ENCODE results near the gene GLRX5. TPM values are rescaled to one million over a fixed set of nuclear protein-coding genes. Genes with fewer than 3 reads are reported as not detected.
"Not testable (repeated sequence)": the region's sequence is repeated elsewhere in the genome, so short reads cannot be mapped to it uniquely, and the experiment has no call there.

The GLRX5 gene
- total RNA-seq, 2 experiments from 2014 or later, result 37.9 to 44.1 TPM

DNA sequence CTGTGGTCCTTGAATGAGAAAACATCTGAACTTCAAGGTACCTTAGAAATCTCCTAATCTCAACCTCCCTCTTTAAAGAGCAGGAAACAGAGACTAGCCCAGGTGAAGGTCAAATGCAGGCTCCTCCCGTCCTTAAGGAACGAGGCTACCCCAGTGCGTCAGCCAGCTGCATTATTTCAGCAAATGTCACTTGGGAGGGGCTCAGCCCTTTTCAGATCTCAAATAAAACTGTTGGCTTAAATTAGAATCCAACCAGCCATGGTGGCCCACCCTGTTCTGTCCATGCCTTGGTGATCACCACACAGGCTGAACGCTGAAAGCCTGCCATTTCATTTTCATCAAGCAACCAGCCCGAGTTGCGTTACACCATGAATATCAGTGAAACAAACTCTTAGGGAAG, 25.4 kb upstream of the GLRX5 start:
- peaks cover 67% of the 10 kb centered on the region for H3K4me1 Mint-ChIP-seq
- intact Hi-C loops (cut with DNase I, micrococcal nuclease), result no loop called here
- H3K36me3 Mint-ChIP-seq (ENCODE audit: low read depth), result peaks cover 32% of the 10 kb centered on the region
- ATAC-seq, result no peak
- POLR2A ChIA-PET, result no interaction called here
- no peaks in the 10 kb centered on the region for H3K9me3 Mint-ChIP-seq (ENCODE audit: low read depth)
- no peak overlapping the region for H3K27ac Mint-ChIP-seq
- CTCF ChIA-PET, result interaction anchor here (0.8 to 1.1 kb wide), 2 partner anchors 41 to 65 kb away, joined by 3 to 5 read pairs; no protein-coding TSS in a partner anchor
- no peak overlapping the region for H3K4me3 Mint-ChIP-seq
- DNase-seq, result no peak
- H3K27me3 Mint-ChIP-seq, result no peaks in the 10 kb centered on the region

DNA sequence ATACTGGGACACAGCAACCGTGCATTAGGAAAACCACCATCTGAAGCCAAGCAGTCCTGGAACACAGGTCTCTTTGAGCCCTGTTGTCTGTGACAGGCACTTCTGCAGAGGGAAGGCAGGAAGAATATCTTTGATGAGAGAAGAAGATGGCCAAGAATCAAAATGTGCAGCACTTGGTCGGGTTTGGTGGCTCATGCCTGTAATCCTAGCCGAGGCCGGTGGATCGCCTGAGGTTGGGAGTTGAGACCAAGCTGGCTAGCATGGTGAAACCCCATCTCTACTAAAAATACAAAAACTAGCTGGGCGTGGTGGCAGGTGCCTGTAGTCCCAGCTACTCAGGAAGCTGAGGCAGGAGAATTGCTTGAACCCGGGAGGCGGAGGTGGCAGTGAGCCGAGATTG, 24.5 kb upstream of the GLRX5 start:
- H3K27ac Mint-ChIP-seq; POLR2A ChIA-PET; H3K27me3 Mint-ChIP-seq; H3K9me3 Mint-ChIP-seq (ENCODE audit: low read depth); H3K4me3 Mint-ChIP-seq; ATAC-seq; DNase-seq; intact Hi-C loops (cut with DNase I, micrococcal nuclease): not testable (repeated sequence)
- peaks cover 65% of the 10 kb centered on the region for H3K4me1 Mint-ChIP-seq
- H3K36me3 Mint-ChIP-seq (ENCODE audit: low read depth), result peaks cover 34% of the 10 kb centered on the region
- CTCF ChIA-PET, result interaction anchor here (1.2 kb wide), 1 partner anchor 66 kb away, joined by 3 read pairs; no protein-coding TSS in a partner anchor

DNA sequence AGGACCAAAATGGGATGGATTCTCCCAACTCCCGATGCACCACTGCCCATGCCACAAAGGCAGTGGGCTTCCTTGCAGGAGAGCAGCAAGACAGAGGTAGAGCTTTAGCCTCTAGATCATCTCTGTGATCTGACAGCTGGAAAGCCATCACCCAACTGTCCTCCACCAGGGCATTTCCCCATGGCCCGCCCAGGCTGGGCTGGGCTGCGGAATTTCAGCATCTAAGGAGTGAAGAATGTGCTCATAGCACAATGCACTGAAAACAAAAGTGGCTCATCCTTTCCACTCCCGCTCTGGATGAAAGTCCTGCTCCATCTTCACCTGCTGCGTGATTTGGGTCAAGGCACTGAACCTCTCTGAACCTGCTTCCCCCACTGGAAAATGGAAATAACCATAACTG, 24.0 kb upstream of the GLRX5 start:
- ChIA-PET POLR2A (interaction anchor here (0.6 kb wide), 1 partner anchor 17 kb away, joined by 5 read pairs; no protein-coding TSS in a partner anchor), CTCF (interaction anchor here (0.7 to 1.2 kb wide), 3 partner anchors 33 to 67 kb away, joined by 3 read pairs; no protein-coding TSS in a partner anchor)
- H3K4me3 Mint-ChIP-seq, result no peak overlapping the region
- intact Hi-C loops (cut with DNase I, micrococcal nuclease), result no loop called here
- DNase-seq (no peak), ATAC-seq (no peak)
- no peaks in the 10 kb centered on the region for H3K27me3 Mint-ChIP-seq
- H3K9me3 Mint-ChIP-seq (ENCODE audit: low read depth), result no peaks in the 10 kb centered on the region
- no peak overlapping the region for H3K27ac Mint-ChIP-seq
- peaks cover 65% of the 10 kb centered on the region for H3K4me1 Mint-ChIP-seq
- peaks cover 32% of the 10 kb centered on the region for H3K36me3 Mint-ChIP-seq (ENCODE audit: low read depth)

DNA sequence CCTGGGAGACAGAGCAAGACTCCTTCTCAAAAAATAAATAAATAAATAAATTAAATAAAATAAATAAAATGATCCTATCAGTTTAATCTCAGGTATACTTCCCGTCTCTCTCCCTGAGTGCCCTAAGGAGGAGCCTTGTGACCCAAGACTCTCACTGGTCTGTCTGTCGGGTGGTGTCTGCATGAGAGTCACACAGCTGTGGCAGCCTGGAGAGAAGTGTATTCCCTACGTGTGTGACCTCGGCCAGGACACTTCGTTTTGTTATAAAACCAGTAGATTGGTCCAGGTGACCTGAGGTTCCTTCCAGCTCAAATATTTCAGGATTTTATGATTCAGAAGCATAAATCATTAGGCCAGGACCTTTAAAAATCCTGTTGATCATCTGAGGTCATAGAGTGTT, 23.2 kb upstream of the GLRX5 start:
- Mint-ChIP-seq H3K27ac (peak overlapping the region; percentile 25), H3K4me1 (peaks cover 60% of the 10 kb centered on the region), H3K4me3 (no peak overlapping the region), H3K36me3 (ENCODE audit: low read depth) (peaks cover 24% of the 10 kb centered on the region), H3K9me3 (ENCODE audit: low read depth) (no peaks in the 10 kb centered on the region), H3K27me3 (no peaks in the 10 kb centered on the region)
- no peak for ATAC-seq
- no peak for DNase-seq
- intact Hi-C loops (cut with DNase I, micrococcal nuclease), result no loop called here
- POLR2A ChIA-PET, result no interaction called here
- CTCF ChIA-PET, result interaction anchor here (0.7 to 2.6 kb wide), 4 partner anchors 13 to 66 kb away, joined by 3 to 13 read pairs (median 3); no protein-coding TSS in a partner anchor

DNA sequence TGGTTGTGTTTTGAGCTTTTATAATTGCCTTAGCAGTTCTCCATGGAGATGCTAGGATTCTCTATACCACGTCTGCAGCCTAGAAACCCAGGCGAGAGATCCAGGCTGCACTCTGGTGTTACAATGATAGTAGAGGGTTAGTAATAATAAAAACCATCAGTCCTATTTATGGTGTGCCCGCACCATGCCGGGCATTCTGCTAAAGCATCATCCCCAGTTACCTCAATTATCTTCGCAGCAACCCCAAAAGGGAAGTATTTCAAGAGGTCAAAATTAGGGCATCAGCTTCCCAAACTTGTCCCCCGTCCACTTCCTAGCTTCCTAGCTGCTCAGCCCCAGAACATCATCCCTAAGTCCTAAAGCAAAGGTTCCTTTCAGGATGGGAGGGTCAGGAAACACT, 21.6 kb upstream of the GLRX5 start:
- H3K9me3 Mint-ChIP-seq (ENCODE audit: low read depth), result no peaks in the 10 kb centered on the region
- peak overlapping the region; percentile 29 for H3K27ac Mint-ChIP-seq
- CTCF ChIA-PET, result interaction anchor here (0.6 to 2.6 kb wide), 4 partner anchors 10 to 71 kb away, joined by 3 to 13 read pairs (median 6); no protein-coding TSS in a partner anchor
- ATAC-seq (no peak), DNase-seq (no peak)
- H3K27me3 Mint-ChIP-seq, result no peaks in the 10 kb centered on the region
- intact Hi-C loops (cut with DNase I, micrococcal nuclease), result no loop called here
- H3K4me1 Mint-ChIP-seq, result peaks cover 60% of the 10 kb centered on the region
- peaks cover 14% of the 10 kb centered on the region for H3K36me3 Mint-ChIP-seq (ENCODE audit: low read depth)
- H3K4me3 Mint-ChIP-seq, result no peak overlapping the region
- POLR2A ChIA-PET, result interaction anchor here (0.7 kb wide), 1 partner anchor 23 kb away, joined by 4 read pairs; no protein-coding TSS in a partner anchor

DNA sequence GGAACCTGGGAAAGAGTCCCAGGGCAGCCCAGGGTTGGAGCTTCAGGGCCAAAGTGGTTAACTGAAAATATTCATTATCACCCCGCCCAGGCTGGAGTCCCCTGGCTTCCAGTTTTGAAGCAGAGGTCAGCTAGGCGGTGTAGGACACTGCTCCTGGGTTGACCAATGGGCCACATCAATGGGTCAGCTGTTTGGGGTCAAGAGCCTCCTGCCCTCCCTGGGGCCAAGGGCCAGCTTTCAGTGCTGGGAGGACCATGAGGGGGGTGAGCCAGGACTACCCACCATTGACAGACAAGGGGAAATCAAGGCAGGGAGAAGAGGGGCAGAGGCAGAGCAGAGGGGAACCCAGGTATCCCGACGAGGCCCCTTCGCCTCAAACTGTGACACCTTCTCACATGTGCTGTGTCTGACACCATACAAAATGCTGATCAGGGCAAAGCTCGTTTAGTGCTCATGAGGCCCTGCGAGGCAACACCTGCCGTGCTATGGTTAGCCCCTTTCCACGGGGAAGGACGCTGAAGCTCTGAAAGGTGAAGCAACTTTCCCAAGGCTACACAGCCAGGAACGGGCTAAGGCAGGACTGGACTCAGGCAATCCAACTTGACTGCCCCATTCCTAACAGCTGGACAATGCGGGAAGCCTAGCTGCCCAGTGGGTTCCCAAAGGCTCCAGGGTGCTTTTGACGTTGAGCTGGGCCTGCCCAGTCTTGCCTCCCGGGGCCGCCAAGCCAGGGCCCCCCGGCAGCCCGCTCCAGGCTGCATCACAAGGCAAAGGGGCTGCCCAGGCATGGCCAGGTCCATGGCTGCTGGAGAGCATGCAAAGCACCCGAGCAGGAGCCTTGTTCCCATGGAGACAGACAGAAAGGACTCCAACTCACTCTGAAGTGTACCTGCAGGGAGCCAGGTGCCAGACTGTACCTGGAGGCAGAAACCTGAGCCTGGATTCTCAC, 20.4 kb upstream of the GLRX5 start:
- intact Hi-C loops (cut with DNase I, micrococcal nuclease), result loop anchor here in 1 of 2 experiments (5.0 kb wide), 3 partner anchors 357 to 1122 kb away; partner anchors contain the start of genes ATG2B, DICER1 and GSKIP
- peaks cover 65% of the 10 kb centered on the region for H3K4me1 Mint-ChIP-seq
- ATAC-seq, result no peak
- H3K4me3 Mint-ChIP-seq, result peak overlapping the region; percentile 87
- peak overlapping the region; percentile 64 for H3K27ac Mint-ChIP-seq
- POLR2A ChIA-PET, result interaction anchor here (0.6 to 0.8 kb wide), 2 partner anchors 9 kb away, joined by 3 read pairs; no protein-coding TSS in a partner anchor
- no peaks in the 10 kb centered on the region for H3K27me3 Mint-ChIP-seq
- peaks cover 13% of the 10 kb centered on the region for H3K36me3 Mint-ChIP-seq (ENCODE audit: low read depth)
- DNase-seq, result no peak
- CTCF ChIA-PET, result interaction anchor here (0.6 to 3.0 kb wide), 6 partner anchors 12 to 116 kb away, joined by 3 to 16 read pairs (median 4); no protein-coding TSS in a partner anchor
- H3K9me3 Mint-ChIP-seq (ENCODE audit: low read depth), result no peaks in the 10 kb centered on the region

DNA sequence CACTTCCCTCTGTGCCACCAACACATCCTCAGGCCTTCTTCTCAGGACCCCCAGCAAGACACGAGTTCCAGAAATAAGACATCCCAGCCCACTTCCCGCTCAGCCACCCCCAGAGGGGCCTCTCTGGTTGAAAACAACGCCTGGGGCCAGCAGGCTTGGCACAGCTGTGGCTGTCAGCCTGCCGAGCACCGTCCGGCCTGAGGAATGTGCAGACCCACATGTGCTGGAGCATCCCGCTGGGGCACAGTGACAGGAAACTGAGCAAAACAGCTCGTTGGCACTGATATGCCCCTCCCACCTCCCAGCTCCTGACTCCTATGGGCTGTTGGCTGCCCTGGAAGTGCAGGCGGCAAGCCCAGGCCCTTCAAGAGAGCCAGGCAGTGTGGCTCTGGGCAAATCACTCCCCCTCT, 19.8 kb upstream of the GLRX5 start:
- POLR2A ChIA-PET, result interaction anchor here (0.6 kb wide), 1 partner anchor 9 kb away, joined by 3 read pairs; no protein-coding TSS in a partner anchor
- ATAC-seq (no peak), DNase-seq (peak; percentile 38)
- Mint-ChIP-seq H3K27me3 (no peaks in the 10 kb centered on the region), H3K9me3 (ENCODE audit: low read depth) (no peaks in the 10 kb centered on the region), H3K4me1 (peaks cover 66% of the 10 kb centered on the region), H3K36me3 (ENCODE audit: low read depth) (peaks cover 8% of the 10 kb centered on the region), H3K27ac (peak overlapping the region; percentile 64), H3K4me3 (peak overlapping the region; percentile 87)
- CTCF ChIA-PET, result interaction anchor here (0.9 to 3.0 kb wide), 7 partner anchors 12 to 73 kb away, joined by 3 to 16 read pairs (median 4); no protein-coding TSS in a partner anchor
- intact Hi-C loops (cut with DNase I, micrococcal nuclease), result loop anchor here in 1 of 2 experiments (5.0 kb wide), 3 partner anchors 358 to 1123 kb away; partner anchors contain the start of genes ATG2B, DICER1 and GSKIP

DNA sequence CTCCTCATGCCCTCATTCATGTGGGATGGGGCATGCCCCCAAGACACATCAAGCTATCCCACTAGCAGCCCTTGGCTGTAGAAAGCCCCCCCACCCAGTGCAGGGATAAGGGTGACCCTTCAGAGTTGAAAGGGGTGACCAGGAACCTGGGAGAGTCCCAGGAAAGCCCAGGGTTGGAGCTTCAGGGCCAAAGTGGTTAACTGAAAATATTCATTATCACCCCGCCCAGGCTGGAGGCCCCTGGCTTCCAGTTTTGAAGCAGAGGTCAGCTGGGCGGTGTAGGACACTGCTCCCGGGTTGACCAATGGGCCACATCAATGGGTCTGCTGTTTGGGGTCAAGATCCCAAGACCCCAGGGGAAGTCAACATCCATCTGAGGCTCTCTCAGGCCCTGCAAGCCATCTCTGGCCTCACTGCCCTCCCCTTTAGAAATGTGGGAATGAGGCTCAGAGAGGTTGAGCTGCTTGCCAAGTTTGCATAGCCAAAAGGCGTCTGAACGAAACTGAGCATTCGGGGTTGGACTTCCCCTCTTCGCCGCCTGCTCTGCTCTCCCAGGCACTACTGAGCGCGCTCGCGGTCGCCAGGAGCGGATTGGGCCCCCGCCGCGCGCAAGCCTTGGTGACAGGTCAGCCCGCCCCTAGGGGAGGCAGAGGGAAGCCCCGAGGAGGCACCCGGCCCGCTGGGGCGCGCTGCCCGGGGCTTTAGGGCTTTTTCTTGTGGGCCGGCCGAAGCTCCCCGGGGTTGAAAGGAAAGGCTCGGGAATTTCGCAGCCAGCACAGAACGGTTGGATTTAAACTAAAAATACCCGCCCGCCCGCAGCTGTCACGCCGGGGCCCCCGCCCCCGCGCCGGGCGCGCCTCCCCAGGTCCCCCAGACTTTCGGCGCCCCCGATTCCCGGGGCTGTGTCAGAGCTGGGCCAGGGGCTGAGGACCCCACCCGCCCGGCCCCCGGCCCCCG, 19.0 kb upstream of the GLRX5 start:
- peaks cover 68% of the 10 kb centered on the region for H3K4me1 Mint-ChIP-seq
- peaks cover 6% of the 10 kb centered on the region for H3K36me3 Mint-ChIP-seq (ENCODE audit: low read depth)
- no peaks in the 10 kb centered on the region for H3K27me3 Mint-ChIP-seq
- DNase-seq, result peak; percentile 93
- peak overlapping the region; percentile 94 for H3K27ac Mint-ChIP-seq
- ChIA-PET POLR2A (interaction anchor here (0.9 kb wide), 1 partner anchor 23 kb away, joined by 4 read pairs; no protein-coding TSS in a partner anchor), CTCF (interaction anchor here (0.9 to 3.0 kb wide), 10 partner anchors 9 to 74 kb away, joined by 3 to 16 read pairs (median 4); partner anchors contain the start of gene GLRX5)
- peak; percentile 85 for ATAC-seq
- peak overlapping the region; percentile 87 for H3K4me3 Mint-ChIP-seq
- H3K9me3 Mint-ChIP-seq (ENCODE audit: low read depth), result no peaks in the 10 kb centered on the region
- intact Hi-C loops (cut with DNase I, micrococcal nuclease), result loop anchor here (1.0 to 5.0 kb wide), 5 partner anchors 11 to 1124 kb away; partner anchors contain the start of genes ATG2B (in 1 of the 2), DICER1 (in 1 of the 2) and GSKIP (in 1 of the 2)

DNA sequence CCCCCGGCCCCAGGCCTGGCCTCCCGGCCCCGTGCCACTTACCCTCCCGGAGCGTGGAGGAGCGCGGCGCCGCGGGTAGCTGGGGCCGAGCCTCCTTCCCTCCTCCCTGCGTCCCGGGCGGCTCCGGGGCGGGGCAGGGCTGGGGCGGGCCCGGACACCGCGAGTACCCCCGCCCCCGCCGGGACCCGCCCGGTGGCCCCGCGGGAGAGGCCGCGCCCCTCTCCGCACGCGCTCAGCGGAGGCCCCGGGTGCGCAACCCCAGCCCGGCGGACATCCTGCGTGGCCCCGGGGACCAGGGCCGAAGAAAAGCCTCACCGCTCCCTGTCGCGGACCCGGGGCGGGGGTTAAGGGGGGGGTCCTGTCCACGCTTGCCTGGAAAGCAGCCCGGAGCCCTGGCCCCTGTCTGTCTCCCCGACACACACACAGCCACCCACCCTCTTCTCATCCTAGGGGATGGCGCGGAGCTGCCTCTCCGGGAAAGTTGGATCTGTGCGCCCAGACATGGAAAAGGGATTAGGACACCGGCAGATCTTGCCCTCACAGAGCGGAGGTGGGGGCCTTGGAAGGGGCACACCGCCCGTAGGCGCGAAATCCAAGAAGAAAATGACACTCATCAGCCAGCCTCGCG, 18.2 kb upstream of the GLRX5 start, which contains the start of gene SYNE3:
Gene SYNE3 (minus strand): TSS at position 97 of the 628 bp plus-strand sequence. CDS start 40,829 bp downstream, outside the sequence.
- H3K27me3 Mint-ChIP-seq, result no peaks in the 10 kb centered on the region
- CTCF ChIA-PET, result interaction anchor here (1.0 to 3.0 kb wide), 9 partner anchors 10 to 75 kb away, joined by 3 to 16 read pairs (median 5); partner anchors contain the start of gene GLRX5

More for the DNA sequence above, 18.2 kb upstream of the GLRX5 start, which contains the start of gene SYNE3:
- POLR2A ChIA-PET, result interaction anchor here (0.9 kb wide), 1 partner anchor 22 kb away, joined by 4 read pairs; no protein-coding TSS in a partner anchor
- Mint-ChIP-seq H3K4me3 (peak within 1 kb of the TSS; percentile 87), H3K9me3 (ENCODE audit: low read depth) (no peaks in the 10 kb centered on the region), H3K36me3 (ENCODE audit: low read depth) (peaks cover 5% of the 10 kb centered on the region), H3K27ac (peak within 1 kb of the TSS; percentile 94), H3K4me1 (peaks cover 65% of the 10 kb centered on the region)
- ATAC-seq (peak; percentile 48), DNase-seq (peak; percentile 74)
- intact Hi-C loops (cut with DNase I, micrococcal nuclease), result loop anchor here (1.0 to 5.0 kb wide), 5 partner anchors 11 to 1124 kb away; partner anchors contain the start of genes ATG2B (in 1 of the 2), DICER1 (in 1 of the 2) and GSKIP (in 1 of the 2)

Data from activated CD4-positive, alpha-beta T cell treated with anti-CD3 and anti-CD28 coated beads for 36 hours (primary cell).